HL-60 (cell line): Measurements from ENCODE around the gene ZNF423.

Experiments used
- GABPA ChIP-seq: IDR thresholded peaks from 2 replicates; pipeline ENCODE4 v1.6.1; 2012; ENCODE audit warnings: low read depth
- POLR2AphosphoS5 ChIP-seq: IDR thresholded peaks from 2 replicates; pipeline ENCODE4 v1.6.1; 2012; ENCODE audit warnings: low read depth
- SPI1 ChIP-seq: IDR thresholded peaks from 2 replicates; pipeline ENCODE4 v1.6.1; 2012; ENCODE audit warnings: low read depth, mild to moderate bottlenecking, borderline replicate concordance
- TF ChIP-seq, protein P1 (sequence below): IDR thresholded peaks from one replicate; pipeline ENCODE4 v1.5.1; 2011; ENCODE audit warnings: low read length, control low read depth, inconsistent platforms; ENCODE audit not compliant: insufficient read depth
- TF ChIP-seq, protein P2 (sequence below): IDR thresholded peaks from 2 replicates; pipeline ENCODE4 v1.6.1; 2012; ENCODE audit warnings: low read depth; ENCODE audit not compliant: insufficient replicate concordance

DNA sequence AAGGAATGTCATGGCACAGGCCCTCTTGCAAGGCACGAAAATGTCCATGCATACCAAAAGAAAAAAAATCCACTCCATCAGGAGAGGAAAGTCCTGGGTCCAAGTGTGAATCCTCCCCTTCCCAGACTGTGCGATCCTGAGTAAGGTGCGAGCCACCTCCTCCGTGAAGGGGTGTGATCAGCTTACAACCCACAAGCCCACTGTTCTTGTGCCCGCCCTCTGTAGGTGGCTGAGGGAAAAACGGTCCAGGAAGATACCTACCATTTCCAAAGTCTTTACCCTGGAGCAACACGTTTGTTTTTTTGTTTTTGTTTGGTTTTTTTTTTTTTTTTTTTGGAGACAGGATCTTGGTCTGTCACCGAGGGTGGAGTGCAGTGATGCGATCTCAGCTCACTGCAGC lies 116.5 kb downstream of the ZNF423 start:
- TF ChIP-seq, protein P1, sequence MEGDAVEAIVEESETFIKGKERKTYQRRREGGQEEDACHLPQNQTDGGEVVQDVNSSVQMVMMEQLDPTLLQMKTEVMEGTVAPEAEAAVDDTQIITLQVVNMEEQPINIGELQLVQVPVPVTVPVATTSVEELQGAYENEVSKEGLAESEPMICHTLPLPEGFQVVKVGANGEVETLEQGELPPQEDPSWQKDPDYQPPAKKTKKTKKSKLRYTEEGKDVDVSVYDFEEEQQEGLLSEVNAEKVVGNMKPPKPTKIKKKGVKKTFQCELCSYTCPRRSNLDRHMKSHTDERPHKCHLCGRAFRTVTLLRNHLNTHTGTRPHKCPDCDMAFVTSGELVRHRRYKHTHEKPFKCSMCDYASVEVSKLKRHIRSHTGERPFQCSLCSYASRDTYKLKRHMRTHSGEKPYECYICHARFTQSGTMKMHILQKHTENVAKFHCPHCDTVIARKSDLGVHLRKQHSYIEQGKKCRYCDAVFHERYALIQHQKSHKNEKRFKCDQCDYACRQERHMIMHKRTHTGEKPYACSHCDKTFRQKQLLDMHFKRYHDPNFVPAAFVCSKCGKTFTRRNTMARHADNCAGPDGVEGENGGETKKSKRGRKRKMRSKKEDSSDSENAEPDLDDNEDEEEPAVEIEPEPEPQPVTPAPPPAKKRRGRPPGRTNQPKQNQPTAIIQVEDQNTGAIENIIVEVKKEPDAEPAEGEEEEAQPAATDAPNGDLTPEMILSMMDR, result no peak
- no peak for TF ChIP-seq GABPA
- no peak for TF ChIP-seq POLR2AphosphoS5
- TF ChIP-seq SPI1, result no peak
- TF ChIP-seq, protein P2, sequence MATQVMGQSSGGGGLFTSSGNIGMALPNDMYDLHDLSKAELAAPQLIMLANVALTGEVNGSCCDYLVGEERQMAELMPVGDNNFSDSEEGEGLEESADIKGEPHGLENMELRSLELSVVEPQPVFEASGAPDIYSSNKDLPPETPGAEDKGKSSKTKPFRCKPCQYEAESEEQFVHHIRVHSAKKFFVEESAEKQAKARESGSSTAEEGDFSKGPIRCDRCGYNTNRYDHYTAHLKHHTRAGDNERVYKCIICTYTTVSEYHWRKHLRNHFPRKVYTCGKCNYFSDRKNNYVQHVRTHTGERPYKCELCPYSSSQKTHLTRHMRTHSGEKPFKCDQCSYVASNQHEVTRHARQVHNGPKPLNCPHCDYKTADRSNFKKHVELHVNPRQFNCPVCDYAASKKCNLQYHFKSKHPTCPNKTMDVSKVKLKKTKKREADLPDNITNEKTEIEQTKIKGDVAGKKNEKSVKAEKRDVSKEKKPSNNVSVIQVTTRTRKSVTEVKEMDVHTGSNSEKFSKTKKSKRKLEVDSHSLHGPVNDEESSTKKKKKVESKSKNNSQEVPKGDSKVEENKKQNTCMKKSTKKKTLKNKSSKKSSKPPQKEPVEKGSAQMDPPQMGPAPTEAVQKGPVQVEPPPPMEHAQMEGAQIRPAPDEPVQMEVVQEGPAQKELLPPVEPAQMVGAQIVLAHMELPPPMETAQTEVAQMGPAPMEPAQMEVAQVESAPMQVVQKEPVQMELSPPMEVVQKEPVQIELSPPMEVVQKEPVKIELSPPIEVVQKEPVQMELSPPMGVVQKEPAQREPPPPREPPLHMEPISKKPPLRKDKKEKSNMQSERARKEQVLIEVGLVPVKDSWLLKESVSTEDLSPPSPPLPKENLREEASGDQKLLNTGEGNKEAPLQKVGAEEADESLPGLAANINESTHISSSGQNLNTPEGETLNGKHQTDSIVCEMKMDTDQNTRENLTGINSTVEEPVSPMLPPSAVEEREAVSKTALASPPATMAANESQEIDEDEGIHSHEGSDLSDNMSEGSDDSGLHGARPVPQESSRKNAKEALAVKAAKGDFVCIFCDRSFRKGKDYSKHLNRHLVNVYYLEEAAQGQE, result no peak
